ENCODE data around the gene OPN1MW. TPM values are rescaled to one million over a fixed set of nuclear protein-coding genes. Genes with fewer than 3 reads are reported as not detected.
"Not testable (repeated sequence)": the region's sequence is repeated elsewhere in the genome, so short reads cannot be mapped to it uniquely, and the experiment has no call there.

Gene OPN1MW
- total RNA-seq, 1 experiment from 2014 or later, result not detected

GRCh38 chrX:154239982-154240503 lies 57.6 kb downstream of the OPN1MW start:
- H3K4me1 ChIP-seq (ENCODE audit: control insufficient read depth, insufficient read depth, low read length); H3K27ac ChIP-seq (ENCODE audit: low read length); BruUV-seq (replicated peaks); H3K9me3 ChIP-seq (ENCODE audit: control insufficient read depth, insufficient read depth, low read depth, low read length); POLR2A ChIA-PET; H3K36me3 ChIP-seq (ENCODE audit: control insufficient read depth, insufficient read depth, low read length); CTCF ChIA-PET; DNase-seq (ENCODE audit: low read depth, low spot score); intact Hi-C loops (cut with micrococcal nuclease; ENCODE audit: unreplicated experiment); ATAC-seq; H3K27me3 ChIP-seq (ENCODE audit: control insufficient read depth, insufficient read depth, low read length); in situ Hi-C loops (cut with HindIII; ENCODE audit: low pct_unique_long_range_greater_than_20kb, low sequenced_read_pairs); H3K4me3 ChIP-seq (ENCODE audit: low read depth in 2 of 2, low read length in 2 of 2): not testable (repeated sequence)

Other genes starting within 250 kb of the OPN1MW start
- gene NAA10, start 247.6 kb upstream of the OPN1MW start, total RNA-seq (2021; ENCODE audit: unreplicated experiment), result 246 TPM
- gene RENBP, start 238.0 kb upstream of the OPN1MW start, total RNA-seq (2021; ENCODE audit: unreplicated experiment), result 0.62 TPM
- 113 TPM for gene HCFC1, start 210.8 kb upstream of the OPN1MW start, total RNA-seq (2021; ENCODE audit: unreplicated experiment)
- 15.7 TPM for gene TMEM187, start 209.8 kb upstream of the OPN1MW start, total RNA-seq (2021; ENCODE audit: unreplicated experiment)
- gene IRAK1, start 162.7 kb upstream of the OPN1MW start, total RNA-seq (2021; ENCODE audit: unreplicated experiment), result 432 TPM
- gene MECP2, start 84.9 kb upstream of the OPN1MW start, total RNA-seq (2021; ENCODE audit: unreplicated experiment), result 88.9 TPM
- gene OPN1LW, start 38.4 kb upstream of the OPN1MW start, total RNA-seq (2021; ENCODE audit: unreplicated experiment), result not detected
- not detected for gene OPN1MW2, start 37.2 kb downstream of the OPN1MW start, total RNA-seq (2021; ENCODE audit: unreplicated experiment)
- not detected for gene OPN1MW3, start 75.0 kb downstream of the OPN1MW start, total RNA-seq (2021; ENCODE audit: unreplicated experiment)
- not detected for gene TEX28, start 112.5 kb downstream of the OPN1MW start, total RNA-seq (2021; ENCODE audit: unreplicated experiment)
- not detected for gene TKTL1, start 113.2 kb downstream of the OPN1MW start, total RNA-seq (2021; ENCODE audit: unreplicated experiment)
- gene FLNA, start 192.0 kb downstream of the OPN1MW start, total RNA-seq (2021; ENCODE audit: unreplicated experiment), result 920 TPM
- 178 TPM for gene EMD, start 196.7 kb downstream of the OPN1MW start, total RNA-seq (2021; ENCODE audit: unreplicated experiment)
- 2,466 TPM for gene RPL10, start 215.8 kb downstream of the OPN1MW start, total RNA-seq (2021; ENCODE audit: unreplicated experiment)
- gene DNASE1L1, start 226.7 kb downstream of the OPN1MW start, total RNA-seq (2021; ENCODE audit: unreplicated experiment), result 60.4 TPM
- gene TAFAZZIN, start 228.9 kb downstream of the OPN1MW start, total RNA-seq (2021; ENCODE audit: unreplicated experiment), result 113 TPM
- gene ATP6AP1, start 246.1 kb downstream of the OPN1MW start, total RNA-seq (2021; ENCODE audit: unreplicated experiment), result 221 TPM

Measured in Panc1 (cell line).